Breast epithelium (tissue), 3 donors: ENCODE results near the gene TANGO6.
"Not testable (repeated sequence)": the region's sequence is repeated elsewhere in the genome, so short reads cannot be mapped to it uniquely, and the experiment has no call there.

Experiments used
- CTCF ChIP-seq, 3 donors: fragments of 450-650 bp; IDR thresholded peaks; one replicate each; pipeline ENCODE4 v1.5.1; 2016 to 2017; ENCODE audit warnings: antibody characterized with exemption in 3 of 3, mild to moderate bottlenecking in 3 of 3, moderate library complexity in 3 of 3
- POLR2A ChIP-seq: fragments of 450-650 bp; IDR thresholded peaks from one replicate; pipeline ENCODE4 v1.6.1; 2016; ENCODE audit warnings: antibody characterized with exemption, mild to moderate bottlenecking, moderate library complexity
- POLR2AphosphoS5 ChIP-seq, 3 donors: sonication (generic); formaldehyde crosslinking; IDR thresholded peaks; one replicate each; pipeline ENCODE4 v1.6.1; 2017; ENCODE audit warnings: antibody characterized with exemption in 3 of 3

- not testable (repeated sequence) for TF ChIP-seq CTCF (IDR thresholded peaks at IDR 0.05); POLR2AphosphoS5 (IDR thresholded peaks at IDR 0.05); POLR2A
These were observed 220.2 kb downstream of the TANGO6 start for GRCh38 chr16:69063491-69063890.
